Fibroblast of peridontal ligament (primary cell): ENCODE data around the gene CCDC117.

Source experiments
- DNase-seq: peaks from one replicate; pipeline ENCODE4 v3.0.0-alpha.2; 2010; ENCODE audit errors: extremely low read depth

Gene CCDC117

DNA sequence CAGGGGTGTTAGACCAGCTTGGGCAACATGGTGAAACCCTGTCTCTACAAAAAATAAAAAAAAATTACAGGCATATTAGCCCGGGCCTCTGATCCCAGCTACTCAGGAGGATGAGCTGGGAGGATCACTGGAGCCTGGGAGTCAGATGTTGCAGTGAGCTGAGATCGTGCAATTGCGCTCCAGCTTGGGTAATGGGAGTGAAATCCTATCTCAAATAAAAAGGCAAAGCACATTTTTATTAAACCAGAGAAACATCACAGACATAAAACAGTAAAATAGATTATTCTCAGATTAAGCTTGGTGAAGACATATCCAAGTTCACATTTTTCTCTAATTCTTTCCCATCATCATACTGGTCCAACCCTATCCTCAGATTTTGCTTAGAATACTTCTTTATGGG is 57.9 kb downstream of the CCDC117 start:
- no peak for DNase-seq

DNA sequence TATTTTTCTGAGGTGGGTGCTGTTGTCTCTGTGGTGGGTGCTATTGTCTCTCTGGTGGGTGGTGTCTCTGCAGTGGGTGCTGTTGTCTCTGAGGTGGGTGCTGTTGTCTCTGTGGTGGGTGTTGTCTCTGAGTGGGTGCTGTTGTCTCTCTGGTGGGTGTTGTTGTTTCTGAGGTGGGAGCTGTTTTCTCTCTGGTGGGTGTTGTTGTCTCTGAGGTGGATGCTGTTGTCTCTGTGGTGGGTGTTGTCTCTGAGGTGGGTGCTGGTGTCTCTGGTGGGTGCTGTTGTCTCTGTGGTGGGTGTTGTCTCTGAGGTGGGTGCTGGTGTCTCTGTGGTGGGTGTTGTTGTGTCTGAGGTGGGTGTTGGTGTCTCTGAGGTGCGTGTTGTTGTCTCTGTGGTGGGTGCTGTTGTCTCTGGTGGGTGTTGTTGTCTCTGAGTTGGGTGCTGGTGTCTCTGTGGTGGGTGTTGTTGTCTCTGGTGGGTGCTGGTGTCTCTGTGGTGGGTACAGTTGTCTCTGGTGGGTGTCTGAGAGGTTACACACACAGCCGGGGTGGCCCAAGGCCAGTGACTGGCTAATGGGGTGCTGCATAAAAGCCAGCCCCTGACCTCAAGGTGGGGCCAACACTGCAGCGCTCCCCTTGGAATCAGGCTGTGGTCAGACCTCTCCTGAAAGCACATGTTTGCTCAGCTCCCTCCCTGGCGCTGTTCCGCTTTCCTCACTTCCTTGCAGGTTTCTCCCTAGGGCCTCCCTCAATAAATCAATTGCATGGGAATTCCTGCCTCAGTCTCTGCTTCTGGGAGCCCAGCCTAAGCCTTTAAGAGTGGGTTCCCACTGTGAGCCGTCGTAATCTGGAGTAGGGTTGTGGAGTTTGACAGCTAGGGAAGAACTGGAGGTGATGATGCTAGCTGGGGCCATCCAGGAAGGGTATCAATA is 58.9 kb downstream of the CCDC117 start:
- no peak for DNase-seq

DNA sequence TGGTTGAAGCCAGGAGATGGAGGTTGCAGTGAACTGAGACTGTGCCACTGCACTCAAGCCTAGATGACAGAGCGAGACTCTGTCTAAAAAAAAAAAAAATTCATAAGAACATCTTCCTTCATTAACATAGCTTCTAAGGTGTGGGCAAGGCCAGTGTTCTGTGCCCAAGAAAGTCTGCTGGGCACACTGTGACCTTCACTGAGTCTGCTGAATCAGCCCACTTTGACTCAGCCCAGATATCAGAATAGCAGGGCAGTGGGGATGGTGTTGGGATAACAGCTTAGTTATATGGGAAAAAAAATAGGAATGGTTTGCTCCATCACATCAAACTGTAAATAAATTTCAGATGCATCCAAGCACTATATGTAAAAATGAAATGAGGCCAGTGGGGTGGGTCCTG is 60.2 kb downstream of the CCDC117 start:
- no peak for DNase-seq

DNA sequence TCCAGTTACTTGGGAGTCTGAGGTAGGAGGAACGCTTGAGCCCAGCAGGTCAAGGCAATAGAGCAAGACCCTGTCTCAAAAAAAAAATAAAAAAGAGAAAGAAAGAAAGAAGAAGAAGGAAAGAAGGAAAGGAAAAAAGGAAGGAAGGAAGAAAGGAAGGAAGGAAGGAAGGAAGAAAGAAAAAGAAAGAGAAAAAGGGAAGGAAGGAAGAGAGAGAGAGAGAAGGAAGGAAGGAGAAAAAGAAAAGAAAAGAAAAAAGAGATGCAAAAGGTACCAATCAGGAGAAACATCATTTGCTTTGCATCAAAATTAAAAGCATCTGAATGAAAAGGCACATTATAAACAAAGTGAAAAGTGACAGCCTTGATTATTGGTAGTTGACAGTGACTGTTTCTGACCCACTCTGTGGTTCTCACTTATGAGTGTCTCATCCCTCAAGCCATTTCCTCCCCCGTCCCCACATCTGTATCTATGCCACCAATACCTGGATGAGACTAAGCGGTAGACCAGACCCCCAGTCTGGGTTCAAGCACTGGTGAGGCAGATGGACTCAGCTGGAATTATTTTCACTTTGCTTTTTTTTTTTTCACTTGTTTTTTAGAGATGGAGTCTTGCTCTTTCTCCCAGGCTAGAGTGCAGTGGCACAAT is 60.9 kb downstream of the CCDC117 start:
- DNase-seq, result no peak

DNA sequence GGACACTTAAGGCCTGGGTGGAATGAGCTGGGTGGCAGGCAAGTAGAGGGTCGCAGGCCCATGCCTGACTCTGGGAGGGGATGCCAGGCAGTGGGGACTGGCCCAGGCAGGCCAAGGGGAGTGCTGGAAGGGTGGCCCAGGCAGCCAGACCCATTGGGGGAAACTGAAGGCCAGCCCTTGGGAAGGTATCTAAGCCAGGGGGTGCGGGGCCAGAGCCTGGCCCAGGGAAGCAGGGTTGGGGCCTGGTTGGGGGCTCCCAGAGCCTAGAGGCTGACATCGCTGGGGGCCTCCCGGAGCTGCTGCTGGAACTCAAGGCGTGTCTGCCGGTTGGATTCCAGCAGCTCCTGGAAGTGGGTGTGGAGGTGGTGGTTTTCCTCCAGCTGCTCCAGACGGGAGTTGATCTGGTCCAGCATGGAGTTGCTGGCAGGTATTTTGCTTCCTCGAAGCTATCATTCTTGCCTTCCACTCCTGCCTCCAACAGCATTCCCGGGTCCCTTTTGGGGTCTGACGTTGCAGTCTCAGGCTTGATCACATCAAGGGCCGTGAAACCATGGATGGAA is 63.2 kb downstream of the CCDC117 start:
- no peak for DNase-seq

DNA sequence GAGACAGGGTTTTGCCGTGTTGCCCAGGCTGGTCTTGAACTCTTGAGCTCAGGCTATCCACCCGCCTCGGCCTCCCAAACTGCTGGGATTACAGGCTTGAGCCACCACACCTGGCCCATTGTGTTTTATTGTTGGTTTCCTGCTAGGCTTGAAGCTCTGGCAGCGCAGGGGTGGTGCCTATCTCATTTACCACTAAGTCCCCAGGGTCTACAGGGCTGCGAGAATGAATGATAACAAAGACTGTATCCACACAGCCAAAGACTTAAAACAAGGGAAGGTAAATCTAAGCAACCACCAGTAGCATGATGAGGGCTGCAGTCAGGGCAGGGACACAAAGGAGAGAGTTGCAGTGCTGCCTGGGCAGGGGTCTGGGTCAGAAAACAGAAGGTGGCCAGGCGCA is 65.1 kb downstream of the CCDC117 start:
- no peak for DNase-seq
